Inferior parietal cortex (tissue), 1 donor: ENCODE measurements around the gene CCNQ.
"Not testable (repeated sequence)": the region's sequence is repeated elsewhere in the genome, so short reads cannot be mapped to it uniquely, and the experiment has no call there.

Experiments used
- DNase-seq: peaks from one replicate; pipeline ENCODE4 v3.0.0-alpha.2; 2016; ENCODE audit errors: extremely low spot score

Gene CCNQ

GRCh38 chrX:153623310-153624029, 24.5 kb upstream of the CCNQ start:
- DNase-seq, result no peak

- no peak for DNase-seq
Observed at GRCh38 chrX:153622661-153623309, 23.8 kb upstream of the CCNQ start.

GRCh38 chrX:153621949-153622598, 23.1 kb upstream of the CCNQ start:
- no peak for DNase-seq

- no peak for DNase-seq
Observed at GRCh38 chrX:153620576-153620975, 21.6 kb upstream of the CCNQ start.

- DNase-seq, result no peak
Observed at GRCh38 chrX:153614818-153615217, 15.9 kb upstream of the CCNQ start.

- no peak for DNase-seq
Observed at GRCh38 chrX:153612413-153612812, 13.5 kb upstream of the CCNQ start.

GRCh38 chrX:153611298-153612095, 12.6 kb upstream of the CCNQ start:
- DNase-seq, result no peak

GRCh38 chrX:153610836-153611213, 11.9 kb upstream of the CCNQ start:
- DNase-seq, result no peak

- DNase-seq, result peak; percentile 73
Observed at GRCh38 chrX:153609917-153610835, 11.2 kb upstream of the CCNQ start.

- DNase-seq, result no peak
Observed at GRCh38 chrX:153608806-153609205, 9.9 kb upstream of the CCNQ start.

- DNase-seq, result no peak
Observed at GRCh38 chrX:153608376-153608775, 9.4 kb upstream of the CCNQ start.

- DNase-seq, result no peak
Observed at GRCh38 chrX:153606503-153606902, 7.6 kb upstream of the CCNQ start.

- DNase-seq, result not testable (repeated sequence)
Observed at GRCh38 chrX:153604666-153605380, 5.9 kb upstream of the CCNQ start.

- DNase-seq, result no peak
Observed at GRCh38 chrX:153603131-153603656, 4.3 kb upstream of the CCNQ start.

GRCh38 chrX:153602601-153603000, 3.7 kb upstream of the CCNQ start:
- no peak for DNase-seq

- no peak for DNase-seq
Observed at GRCh38 chrX:153601511-153602110, 2.7 kb upstream of the CCNQ start.

GRCh38 chrX:153600921-153601320, 2.0 kb upstream of the CCNQ start:
- no peak for DNase-seq

GRCh38 chrX:153600032-153600373, 1.1 kb upstream of the CCNQ start:
- no peak for DNase-seq

GRCh38 chrX:153599192-153600031, 473 bp upstream of the CCNQ start:
- peak; percentile 77 for DNase-seq
